IPS-20b (cell line): Measurements from ENCODE around the gene RALGDS.

Source experiments
- H3K27ac ChIP-seq: one replicate; pipeline ENCODE4 v1.5.1; 2013; ENCODE audit warnings: low read length
- H3K27me3 ChIP-seq: 2 replicates; pipeline ENCODE4 v1.6.1; 2013; ENCODE audit warnings: mild to moderate bottlenecking, low read length, inconsistent platforms; ENCODE audit not compliant: insufficient read depth
- H3K36me3 ChIP-seq: 2 replicates; pipeline ENCODE4 v1.6.1; 2013; ENCODE audit warnings: low read depth, mild to moderate bottlenecking, inconsistent platforms, low read length, moderate library complexity; ENCODE audit not compliant: insufficient read depth
- H3K4me1 ChIP-seq: 2 replicates; pipeline ENCODE4 v1.6.1; 2013; ENCODE audit warnings: mild to moderate bottlenecking, control low read depth, inconsistent platforms, low read length, moderate library complexity; ENCODE audit not compliant: insufficient read depth
- H3K4me3 ChIP-seq: 2 replicates; pipeline ENCODE4 v1.5.1; 2013; ENCODE audit warnings: mild to moderate bottlenecking, low read length, inconsistent platforms
- H3K9ac ChIP-seq: 2 replicates; pipeline ENCODE4 v1.6.1; 2013; ENCODE audit warnings: low read depth, mild to moderate bottlenecking, inconsistent platforms, low read length, moderate library complexity
- H3K9me3 ChIP-seq: 2 replicates; pipeline ENCODE4 v1.6.1; 2013; ENCODE audit warnings: mild to moderate bottlenecking, low read depth, low read length, inconsistent platforms; ENCODE audit not compliant: insufficient read depth

RALGDS gene

GRCh38 chr9:133141833-133142595 is 21.0 kb upstream of the RALGDS start:
- H3K27me3 ChIP-seq, result peaks cover 12% of the 10 kb centered on the region
- no peak overlapping the region for H3K9ac ChIP-seq
- H3K27ac ChIP-seq, result no peak overlapping the region
- H3K9me3 ChIP-seq, result no peaks in the 10 kb centered on the region
- peaks cover 3% of the 10 kb centered on the region; the same call in 1 of the 2 replicates for H3K4me1 ChIP-seq
- no peak overlapping the region for H3K4me3 ChIP-seq
- no peaks in the 10 kb centered on the region for H3K36me3 ChIP-seq

GRCh38 chr9:133140606-133141005 is 19.6 kb upstream of the RALGDS start:
- Histone ChIP-seq H3K9ac (no peak overlapping the region), H3K4me3 (no peak overlapping the region), H3K27me3 (peaks cover 10% of the 10 kb centered on the region), H3K27ac (no peak overlapping the region), H3K4me1 (peaks cover 3% of the 10 kb centered on the region; the same call in 1 of the 2 replicates), H3K36me3 (no peaks in the 10 kb centered on the region), H3K9me3 (no peaks in the 10 kb centered on the region)

- H3K4me1 ChIP-seq, result peaks cover 3% of the 10 kb centered on the region; the same call in 1 of the 2 replicates
- no peak overlapping the region for H3K4me3 ChIP-seq
- H3K27ac ChIP-seq, result no peak overlapping the region
- no peaks in the 10 kb centered on the region for H3K9me3 ChIP-seq
- H3K27me3 ChIP-seq, result peaks cover 5% of the 10 kb centered on the region
- no peaks in the 10 kb centered on the region for H3K36me3 ChIP-seq
- H3K9ac ChIP-seq, result no peak overlapping the region
These were observed 19.1 kb upstream of the RALGDS start for GRCh38 chr9:133140174-133140505.

- Histone ChIP-seq H3K27ac (no peak overlapping the region), H3K9me3 (no peaks in the 10 kb centered on the region), H3K27me3 (no peaks in the 10 kb centered on the region), H3K4me1 (no peaks in the 10 kb centered on the region; the same call in 1 of the 2 replicates), H3K4me3 (no peak overlapping the region), H3K36me3 (no peaks in the 10 kb centered on the region), H3K9ac (no peak overlapping the region)
These were observed 18.5 kb upstream of the RALGDS start for GRCh38 chr9:133139246-133140173.

- Histone ChIP-seq H3K4me3 (no peak overlapping the region), H3K9me3 (no peaks in the 10 kb centered on the region), H3K4me1 (peaks cover 6% of the 10 kb centered on the region), H3K9ac (no peak overlapping the region), H3K27me3 (no peaks in the 10 kb centered on the region), H3K36me3 (no peaks in the 10 kb centered on the region), H3K27ac (no peak overlapping the region)
These were observed 16.6 kb upstream of the RALGDS start for GRCh38 chr9:133137451-133138231.

GRCh38 chr9:133135146-133135745 is 14.2 kb upstream of the RALGDS start:
- no peak overlapping the region for H3K4me3 ChIP-seq
- no peak overlapping the region for H3K9ac ChIP-seq
- H3K4me1 ChIP-seq, result peaks cover 6% of the 10 kb centered on the region
- no peaks in the 10 kb centered on the region for H3K9me3 ChIP-seq
- H3K27me3 ChIP-seq, result no peaks in the 10 kb centered on the region
- H3K36me3 ChIP-seq, result no peaks in the 10 kb centered on the region; the same call in 1 of the 2 replicates
- no peak overlapping the region for H3K27ac ChIP-seq

- Histone ChIP-seq H3K36me3 (no peaks in the 10 kb centered on the region; the same call in 1 of the 2 replicates), H3K27me3 (no peaks in the 10 kb centered on the region), H3K27ac (no peak overlapping the region), H3K9ac (no peak overlapping the region), H3K4me1 (peaks cover 6% of the 10 kb centered on the region), H3K4me3 (no peak overlapping the region), H3K9me3 (no peaks in the 10 kb centered on the region)
These were observed 13.5 kb upstream of the RALGDS start for GRCh38 chr9:133134388-133135145.

GRCh38 chr9:133133681-133134387 is 12.8 kb upstream of the RALGDS start:
- Histone ChIP-seq H3K4me1 (peaks cover 6% of the 10 kb centered on the region), H3K9ac (peak overlapping the region; percentile 2; the same call in 1 of the 2 replicates), H3K9me3 (no peaks in the 10 kb centered on the region), H3K27me3 (no peaks in the 10 kb centered on the region), H3K4me3 (no peak overlapping the region), H3K36me3 (no peaks in the 10 kb centered on the region; the same call in 1 of the 2 replicates), H3K27ac (no peak overlapping the region)

GRCh38 chr9:133132174-133132573 is 11.1 kb upstream of the RALGDS start:
- H3K9ac ChIP-seq, result no peak overlapping the region
- no peaks in the 10 kb centered on the region for H3K9me3 ChIP-seq
- H3K27me3 ChIP-seq, result no peaks in the 10 kb centered on the region
- H3K4me1 ChIP-seq, result peaks cover 6% of the 10 kb centered on the region
- no peak overlapping the region for H3K27ac ChIP-seq
- no peak overlapping the region for H3K4me3 ChIP-seq
- H3K36me3 ChIP-seq, result no peaks in the 10 kb centered on the region; the same call in 1 of the 2 replicates

GRCh38 chr9:133131506-133131905 is 10.5 kb upstream of the RALGDS start:
- no peaks in the 10 kb centered on the region for H3K27me3 ChIP-seq
- H3K27ac ChIP-seq, result no peak overlapping the region
- H3K9me3 ChIP-seq, result no peaks in the 10 kb centered on the region
- H3K4me1 ChIP-seq, result peaks cover 6% of the 10 kb centered on the region
- no peak overlapping the region for H3K4me3 ChIP-seq
- H3K9ac ChIP-seq, result no peak overlapping the region
- H3K36me3 ChIP-seq, result no peaks in the 10 kb centered on the region; the same call in 1 of the 2 replicates
